GM12891 (cell line): ENCODE data around the gene ZNF488.

Experiments used
- DNase-seq: peaks from one replicate; pipeline ENCODE4 v3.0.0; 2011; ENCODE audit warnings: low spot score; ENCODE audit not compliant: insufficient read length
- FAIRE-seq: peaks from 2 replicates; lab custom pipeline; 2011; peaks lifted over from hg19 to GRCh38; lab: Jason Lieb, UNC
- PAX5 ChIP-seq: IDR thresholded peaks from 2 replicates; pipeline ENCODE4 v1.6.1; 2011; ENCODE audit warnings: low read length, moderate library complexity, mild to moderate bottlenecking; ENCODE audit not compliant: insufficient read depth, severe bottlenecking
- POLR2A ChIP-seq: IDR thresholded peaks from 2 replicates; pipeline ENCODE4 v1.6.1; 2011; ENCODE audit warnings: low read depth, low read length, control low read depth
- POLR2AphosphoS5 ChIP-seq: IDR thresholded peaks from 2 replicates; pipeline ENCODE4 v1.6.1; 2011; ENCODE audit warnings: low read depth, low read length, control low read depth
- POU2F2 ChIP-seq: IDR thresholded peaks from 2 replicates; pipeline ENCODE4 v1.6.1; 2011; ENCODE audit warnings: low read depth, mild to moderate bottlenecking, control low read depth, low read length, moderate library complexity
- SPI1 ChIP-seq: IDR thresholded peaks from 2 replicates; pipeline ENCODE4 v1.6.1; 2011; ENCODE audit warnings: low read depth, low read length, control low read depth
- TAF1 ChIP-seq: IDR thresholded peaks from 2 replicates; pipeline ENCODE4 v1.6.1; 2011; ENCODE audit warnings: low read depth, low read length, control low read depth

The ZNF488 gene

GRCh38 chr10:47323087-47323486, 61.0 kb downstream of the ZNF488 start:
- FAIRE-seq (no peak), DNase-seq (no peak)
- no peak for TF ChIP-seq TAF1
- TF ChIP-seq PAX5: no peak
- TF ChIP-seq SPI1: no peak
- no peak for TF ChIP-seq POLR2A
- TF ChIP-seq POLR2AphosphoS5: no peak
- TF ChIP-seq POU2F2: no peak

GRCh38 chr10:47322300-47323061, 61.6 kb downstream of the ZNF488 start, which contains the start of gene GDF2:
Gene GDF2, plus strand, starts transcription at chr10:47322454. Its CDS starts 215 bp downstream, at chr10:47322669.
- TF ChIP-seq PAX5 (no peak), POU2F2 (no peak), POLR2AphosphoS5 (no peak), SPI1 (no peak), POLR2A (no peak)
- no peak for DNase-seq
- FAIRE-seq: no peak

- FAIRE-seq (no peak), DNase-seq (no peak)
- TF ChIP-seq POU2F2 (no peak), SPI1 (no peak), POLR2AphosphoS5 (no peak), TAF1 (no peak), POLR2A (no peak), PAX5 (no peak)
Measured at GRCh38 chr10:47321521-47322195, 62.4 kb downstream of the ZNF488 start.

GRCh38 chr10:47320812-47321211, 63.3 kb downstream of the ZNF488 start:
- no peak for DNase-seq
- FAIRE-seq: no peak
- TF ChIP-seq POU2F2 (no peak), POLR2A (no peak), POLR2AphosphoS5 (no peak), SPI1 (no peak), TAF1 (no peak), PAX5 (no peak)

GRCh38 chr10:47319784-47320183, 64.3 kb downstream of the ZNF488 start:
- FAIRE-seq (no peak), DNase-seq (no peak)
- TF ChIP-seq PAX5 (no peak), POLR2AphosphoS5 (no peak), POLR2A (no peak), POU2F2 (no peak), TAF1 (no peak), SPI1 (no peak)

GRCh38 chr10:47318706-47319105, 65.4 kb downstream of the ZNF488 start:
- FAIRE-seq (no peak), DNase-seq (no peak)
- TF ChIP-seq POLR2A: no peak
- TF ChIP-seq SPI1: no peak
- no peak for TF ChIP-seq TAF1
- TF ChIP-seq POU2F2: no peak
- TF ChIP-seq PAX5: no peak
- TF ChIP-seq POLR2AphosphoS5: no peak

GRCh38 chr10:47317251-47317650, 66.8 kb downstream of the ZNF488 start:
- DNase-seq: no peak
- TF ChIP-seq TAF1 (no peak), POLR2A (no peak), PAX5 (no peak), POU2F2 (no peak), POLR2AphosphoS5 (no peak), SPI1 (no peak)
- FAIRE-seq: no peak

- DNase-seq: no peak
- no peak for FAIRE-seq
- no peak for TF ChIP-seq POLR2A
- no peak for TF ChIP-seq POU2F2
- TF ChIP-seq SPI1: no peak
- no peak for TF ChIP-seq PAX5
- no peak for TF ChIP-seq TAF1
- TF ChIP-seq POLR2AphosphoS5: no peak
Measured at GRCh38 chr10:47316131-47316530, 68.0 kb downstream of the ZNF488 start.
